Gastrocnemius medialis (tissue), 4 donors: ENCODE measurements around the gene TBCK.

Experiments used
- CTCF ChIP-seq, 5 experiments: fragments of 450-650 bp in 3 of 5; fragments of 200-600 bp in 2 of 5; sonication (generic) in 2 of 5; IDR thresholded peaks in 4 of 5; conservative IDR thresholded peaks in 1 of 5; 1 replicate in 4 of 5; 2 replicates in 1 of 5; pipeline ENCODE4 v1.5.1; 2016 to 2019; ENCODE audit warnings: antibody characterized with exemption in 5 of 5, mild to moderate bottlenecking in 3 of 5, moderate library complexity in 3 of 5
- POLR2A ChIP-seq, 2 donors: fragments of 450-650 bp; IDR thresholded peaks; one replicate each; pipeline ENCODE4 v1.6.1; 2017; ENCODE audit warnings: antibody characterized with exemption in 2 of 2, mild to moderate bottlenecking in 2 of 2, moderate library complexity in 2 of 2

GRCh38 chr4:106351016-106351415, 35.0 kb upstream of the TBCK start:
- no peak for TF ChIP-seq POLR2A (IDR thresholded peaks at IDR 0.05)
- TF ChIP-seq CTCF (IDR thresholded peaks at IDR 0.05 in 4 of 5, conservative IDR thresholded peaks at IDR 0.05 in 1 of 5) = no peak
